ENCODE data around the gene KIAA1549. TPM values are rescaled to one million over a fixed set of nuclear protein-coding genes. Genes with fewer than 3 reads are reported as not detected.

Gene KIAA1549
- total and polyA plus RNA-seq, 7 donors = 0.46 to 4.4 (median 1.4) TPM

DNA sequence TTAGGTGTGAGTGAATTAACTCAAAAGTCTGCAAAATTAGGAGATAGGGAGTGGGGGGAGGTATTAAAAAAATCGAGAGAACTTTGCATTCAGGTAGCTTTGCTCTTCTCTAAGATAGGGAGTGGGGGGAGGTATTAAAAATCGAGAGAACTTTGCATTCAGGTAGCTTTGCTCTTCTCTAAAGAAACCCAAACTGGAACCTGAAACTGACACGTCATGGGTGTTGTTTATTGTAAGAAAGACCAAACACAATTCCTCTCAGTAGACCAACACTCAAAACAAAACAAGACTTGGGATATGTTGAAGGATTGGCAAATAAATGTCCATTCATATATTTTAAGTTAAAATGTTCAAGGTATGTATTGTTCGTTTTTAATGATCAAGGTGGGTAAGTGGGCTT lies 87.9 kb downstream of the KIAA1549 start:
- TF ChIP-seq CTCF (IDR thresholded peaks at IDR 0.05) = no peak
- WGBS, 3 donors = 92 to 94% (median 94%) methylated on average over 4 of the region's 4 CpGs
- Histone ChIP-seq H3K4me1 (peaks cover 7% of the 10 kb centered on the region), H3K4me3 (no peak overlapping the region), H3K36me3 (ENCODE audit: insufficient read depth in 1 of 2, low read depth in 1 of 2) (no peaks in the 10 kb centered on the region), H3K9me3 (no peaks in the 10 kb centered on the region), H3K27me3 (ENCODE audit: insufficient read depth in 3 of 3, low read length in 2 of 3) (no peaks in the 10 kb centered on the region), H3K27ac (no peak overlapping the region)
- ATAC-seq = no peak
- DNase-seq = no peak
- intact Hi-C loops (cut with DNase I) = no loop called here

DNA sequence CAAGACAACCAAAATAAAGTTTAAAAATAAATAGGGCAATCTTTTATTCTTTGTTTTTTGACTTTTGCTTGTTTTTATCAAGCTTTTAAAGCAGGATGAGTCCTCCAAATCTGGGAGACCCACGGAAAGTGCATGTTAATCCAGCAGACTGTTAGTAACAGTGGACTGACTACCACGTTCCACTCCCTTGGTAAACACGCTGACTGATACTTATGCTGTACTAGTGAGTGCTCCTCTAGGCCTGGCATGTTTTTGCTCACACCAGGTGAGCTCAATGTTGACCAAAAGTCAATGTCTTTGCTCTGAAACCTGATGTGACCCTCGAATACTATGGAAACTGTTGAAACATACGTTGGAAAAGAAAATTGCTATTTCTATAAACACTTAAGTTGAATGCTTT lies 88.4 kb downstream of the KIAA1549 start:
- Histone ChIP-seq H3K36me3 (ENCODE audit: insufficient read depth in 1 of 2, low read depth in 1 of 2) (no peaks in the 10 kb centered on the region), H3K27ac (no peak overlapping the region), H3K4me1 (peaks cover 7% of the 10 kb centered on the region), H3K4me3 (no peak overlapping the region), H3K27me3 (ENCODE audit: insufficient read depth in 3 of 3, low read length in 2 of 3) (no peaks in the 10 kb centered on the region), H3K9me3 (no peaks in the 10 kb centered on the region)
- ATAC-seq (no peak), DNase-seq (no peak)
- intact Hi-C loops (cut with DNase I) = no loop called here
- WGBS, 3 donors = 89 to 94% (median 89%) methylated on average over 5 of the region's 5 CpGs
- no peak for TF ChIP-seq CTCF (IDR thresholded peaks at IDR 0.05)

DNA sequence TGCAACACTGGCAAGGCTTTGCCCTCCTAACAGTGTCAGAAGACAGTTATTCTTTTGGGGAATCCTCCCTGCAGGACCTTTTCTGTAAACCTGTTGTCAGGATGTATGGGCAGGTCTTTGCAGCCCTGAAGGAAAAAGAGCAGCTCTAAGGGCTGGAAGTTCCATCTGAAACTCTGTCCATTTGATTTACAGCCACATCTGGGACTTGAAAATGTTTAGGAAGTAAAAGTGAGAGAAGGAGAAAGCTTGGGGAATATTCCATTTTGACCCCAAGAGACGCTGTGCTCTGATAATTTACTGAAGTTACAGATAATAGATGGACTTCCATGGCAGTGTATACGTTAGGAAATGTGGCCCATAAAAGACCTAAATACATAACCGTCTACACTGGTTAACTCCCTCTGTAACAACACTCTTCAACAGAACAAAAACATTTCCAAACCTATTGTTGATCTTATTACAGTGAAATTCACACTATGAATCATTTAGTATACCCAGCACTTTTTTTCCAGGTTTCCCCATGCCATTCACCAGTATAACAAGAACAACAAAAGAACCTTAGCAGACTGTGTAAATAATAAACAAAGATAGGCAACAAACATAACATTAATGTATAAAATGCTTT lies 89.1 kb downstream of the KIAA1549 start:
- no peaks in the 10 kb centered on the region for H3K27me3 ChIP-seq (ENCODE audit: insufficient read depth in 3 of 3, low read length in 2 of 3)
- TF ChIP-seq CTCF (IDR thresholded peaks at IDR 0.05) = no peak
- H3K36me3 ChIP-seq (ENCODE audit: insufficient read depth in 1 of 2, low read depth in 1 of 2) = no peaks in the 10 kb centered on the region
- ATAC-seq (no peak), DNase-seq (no peak)
- no peak overlapping the region for H3K27ac ChIP-seq
- H3K4me3 ChIP-seq = no peak overlapping the region
- intact Hi-C loops (cut with DNase I) = no loop called here
- no peaks in the 10 kb centered on the region for H3K9me3 ChIP-seq
- H3K4me1 ChIP-seq = peaks cover 7% of the 10 kb centered on the region
- WGBS, 3 donors = 84 to 88% (median 86%) methylated on average over 3 of the region's 3 CpGs

- TF ChIP-seq CTCF (IDR thresholded peaks at IDR 0.05) = no peak
- peaks cover 7% of the 10 kb centered on the region for H3K4me1 ChIP-seq
- H3K27ac ChIP-seq = no peak overlapping the region
- H3K36me3 ChIP-seq (ENCODE audit: insufficient read depth in 1 of 2, low read depth in 1 of 2) = no peaks in the 10 kb centered on the region
- DNase-seq (no peak), ATAC-seq (no peak)
- intact Hi-C loops (cut with DNase I) = no loop called here
- H3K9me3 ChIP-seq = no peaks in the 10 kb centered on the region
- WGBS, 3 donors = 47 to 67% (median 63%) methylated on average over 5 of the region's 5 CpGs
- no peak overlapping the region for H3K4me3 ChIP-seq
- H3K27me3 ChIP-seq (ENCODE audit: insufficient read depth in 3 of 3, low read length in 2 of 3) = no peaks in the 10 kb centered on the region
Observed at GRCh38 chr7:138891446-138891810, 89.8 kb downstream of the KIAA1549 start.

Measured in psoas muscle (tissue), 8 donors.